GM18868 (cell line): ENCODE results near the gene RNF44.

Experiments
- ATAC-seq: cut with Tn5 transposase; IDR thresholded peaks from one replicate; pipeline ENCODE4 v1.9.1; 2021; ENCODE audit warnings: mild to moderate bottlenecking, moderate library complexity; ENCODE audit not compliant: unreplicated experiment

The RNF44 gene

GRCh38 chr5:176537554-176538229 lies 490 bp upstream of the RNF44 start:
- peak; percentile 73 for ATAC-seq

GRCh38 chr5:176536132-176536901 lies 885 bp downstream of the RNF44 start:
- no peak for ATAC-seq

GRCh38 chr5:176535664-176536131 lies 1.5 kb downstream of the RNF44 start:
- no peak for ATAC-seq

- no peak for ATAC-seq
Observed at GRCh38 chr5:176535101-176535663, 2.0 kb downstream of the RNF44 start.

GRCh38 chr5:176534640-176535039 lies 2.6 kb downstream of the RNF44 start:
- ATAC-seq, result no peak

- no peak for ATAC-seq
Observed at GRCh38 chr5:176533894-176534611, 3.1 kb downstream of the RNF44 start.

GRCh38 chr5:176533390-176533789 lies 3.8 kb downstream of the RNF44 start:
- no peak for ATAC-seq

GRCh38 chr5:176532795-176533194 lies 4.4 kb downstream of the RNF44 start:
- ATAC-seq, result no peak

- no peak for ATAC-seq
Observed at GRCh38 chr5:176531902-176532493, 5.2 kb downstream of the RNF44 start.

GRCh38 chr5:176530983-176531901 lies 6.0 kb downstream of the RNF44 start:
- no peak for ATAC-seq

- no peak for ATAC-seq
Observed at GRCh38 chr5:176530393-176530982, 6.7 kb downstream of the RNF44 start.

GRCh38 chr5:176529741-176530141 lies 7.5 kb downstream of the RNF44 start:
- no peak for ATAC-seq

GRCh38 chr5:176529116-176529740 lies 8.0 kb downstream of the RNF44 start:
- no peak for ATAC-seq

- no peak for ATAC-seq
Observed at GRCh38 chr5:176528761-176529115, 8.5 kb downstream of the RNF44 start.

GRCh38 chr5:176528301-176528700 lies 8.9 kb downstream of the RNF44 start:
- ATAC-seq, result no peak

- ATAC-seq, result no peak
Observed at GRCh38 chr5:176527246-176528222, 9.7 kb downstream of the RNF44 start.

GRCh38 chr5:176526462-176526861 lies 10.7 kb downstream of the RNF44 start:
- ATAC-seq, result no peak

GRCh38 chr5:176525677-176526076 lies 11.5 kb downstream of the RNF44 start:
- no peak for ATAC-seq
